Adrenal gland (tissue), 12 donors: ENCODE measurements around the gene GATAD2A. TPM values are rescaled to one million over a fixed set of nuclear protein-coding genes. Genes with fewer than 3 reads are reported as not detected.
A peak's percentile ranks its signal among the peaks of the same experiment; 100 is the strongest.
"Not testable (repeated sequence)": the region's sequence is repeated elsewhere in the genome, so short reads cannot be mapped to it uniquely, and the experiment has no call there.

Experiments
- DNase-seq, 7 donors: peaks; one replicate each; pipeline ENCODE4 v3.0.0-alpha.2; 2019 to 2020
- H3K27ac ChIP-seq, 5 donors: fragments of 200-600 bp; sonication (generic) in 4 of 5; 1 replicate in 3 of 5; 2 replicates in 2 of 5; pipeline versions ENCODE4 v1.5.1 to v1.8.0; 2016 to 2020; ENCODE audit warnings: mild to moderate bottlenecking in 1 of 5
- H3K27me3 ChIP-seq: fragments of 200-600 bp; 2 replicates; pipeline ENCODE4 v1.8.0; 2021
- H3K36me3 ChIP-seq, 2 donors: fragments of 200-600 bp; replicated peaks in 1 of 2; 1 replicate in 1 of 2; 2 replicates in 1 of 2; pipeline versions ENCODE4 v1.5.1 to v1.8.0; 2018 to 2022
- H3K4me1 ChIP-seq, 2 donors: fragments of 200-600 bp; replicated peaks in 1 of 2; 1 replicate in 1 of 2; 2 replicates in 1 of 2; pipeline versions ENCODE4 v1.5.1 to v1.8.0; 2018 to 2021
- H3K4me3 ChIP-seq, 4 donors: fragments of 200-600 bp; sonication (generic) in 3 of 4; one replicate each; pipeline ENCODE4 v1.5.1; 2016 to 2018
- H3K9me3 ChIP-seq, 3 donors: fragments of 200-600 bp; sonication (generic) in 1 of 3; replicated peaks in 1 of 3; 1 replicate in 2 of 3; 2 replicates in 1 of 3; pipeline versions ENCODE4 v1.5.1 to v1.8.0; 2016 to 2021
- CTCF ChIP-seq, 6 experiments: fragments of 450-650 bp in 4 of 6; fragments of 200-600 bp in 2 of 6; sonication (generic) in 1 of 6; IDR thresholded peaks; 1 replicate in 5 of 6; 2 replicates in 1 of 6; pipeline versions ENCODE4 v1.5.1 to v1.8.0; 2016 to 2021; ENCODE audit warnings: antibody characterized with exemption in 6 of 6, mild to moderate bottlenecking in 2 of 6, moderate library complexity in 1 of 6
- POLR2A ChIP-seq, 2 donors: fragments of 450-650 bp; IDR thresholded peaks; one replicate each; pipeline ENCODE4 v1.6.1; 2017; ENCODE audit warnings: antibody characterized with exemption in 2 of 2, mild to moderate bottlenecking in 2 of 2, moderate library complexity in 1 of 2
- WGBS, 4 donors: extraction: QIAGEN DNeasy Blood & Tissue Kit in 2 of 4; methylation state at CpG; one replicate each; pipeline versions ENCODE4 v1.1.5 to v1.1.7; 2013 to 2017; 5-methylcytosine and 5-hydroxymethylcytosine counted together
- intact Hi-C, 2 donors: fragments of 100-400 bp; cut with DNase I; formaldehyde crosslinking; loops; one replicate each; pipeline versions ENCODE4 v1.14.1 to v1.15.0; 2022 to 2023
- polyA plus RNA-seq, 3 donors: library from polyadenylated mRNA; stranded (reverse); fragments of 200-250 nt in 2 of 3; fragments of 350-450 nt in 1 of 3; fragmentation: Illumina TruSeq in 1 of 3; extraction: RNeasy Lipid Tissue Mini Kit (QIAGEN cat#74804) in 1 of 3; gene quantifications; one replicate each; pipeline ENCODE4 v1.2.3, GENCODE V29; 2013 to 2014
- total RNA-seq, 9 donors: library from RNA; depleted of rRNA in 4 of 9; stranded (reverse); fragments of >200 nt in 4 of 9; fragments of 120-200 nt in 1 of 9; fragmentation: NEBNext Ultra II Directional in 1 of 9; extraction: Animal tissue kit (Norgen Biotek cat#: 25700) in 1 of 9; gene quantifications; one replicate each; pipeline versions ENCODE4 v1.1.0 to v1.2.4, GENCODE V29; 2013 to 2023
- donor health status: healthy with polysubstance abuse.
- donor health status: Bipolar disorder and iron deficiency.
- donor health status: DM: yes; HTN: yes; CAD: no.
- donor health status: DM: no; HTN: no; CAD: no.
- donor health status: DM: no; HTN: no; CAD: no.
- donor health status: DM: yes; HTN: yes; CAD: no.

Gene GATAD2A
- total and polyA plus RNA-seq, 12 donors = 17.0 to 125 (median 61.9) TPM

- intact Hi-C loops = no loop called here
- DNase-seq = no peak
These were observed 65.1 kb downstream of the GATAD2A start for GRCh38 chr19:19470579-19470978.

GRCh38 chr19:19471682-19472081 is 66.2 kb downstream of the GATAD2A start:
- Histone ChIP-seq H3K4me1 (peaks cover 9 to 24% of the 10 kb centered on the region in 2 donors), H3K27ac (no peak overlapping the region), H3K36me3 (peaks cover 0 to 4% of the 10 kb centered on the region in 2 donors), H3K9me3 (peaks cover 0 to 18% (median 0%) of the 10 kb centered on the region in 3 donors), H3K27me3 (no peaks in the 10 kb centered on the region), H3K4me3 (no peak overlapping the region)
- WGBS, 4 donors = 82 to 93% (median 86%) methylated on average over 6 of the region's 6 CpGs
- intact Hi-C loops = no loop called here
- no peak for DNase-seq
- TF ChIP-seq CTCF (IDR thresholded peaks at IDR 0.05) (no peak), POLR2A (IDR thresholded peaks at IDR 0.05) (no peak)

More at GRCh38 chr19:19470579-19470978, 65.1 kb downstream of the GATAD2A start:
- peak overlapping the region in 1 of 5 donors; percentile 13 for H3K27ac ChIP-seq
- H3K27me3 ChIP-seq = no peaks in the 10 kb centered on the region
- H3K9me3 ChIP-seq = peaks cover 0 to 18% (median 0%) of the 10 kb centered on the region in 3 donors
- H3K4me1 ChIP-seq = peaks cover 9 to 18% of the 10 kb centered on the region in 2 donors
- no peak overlapping the region for H3K4me3 ChIP-seq
- 81 to 92% (median 90%) methylated on average over 3 of the region's 3 CpGs for WGBS, 4 donors
- TF ChIP-seq POLR2A (IDR thresholded peaks at IDR 0.05) (no peak), CTCF (IDR thresholded peaks at IDR 0.05) (no peak)
- peaks cover 0 to 12% of the 10 kb centered on the region in 2 donors for H3K36me3 ChIP-seq

GRCh38 chr19:19472106-19472505 is 66.6 kb downstream of the GATAD2A start:
- H3K36me3 ChIP-seq, DNase-seq, H3K27ac ChIP-seq, H3K4me3 ChIP-seq, H3K27me3 ChIP-seq, intact Hi-C loops: not testable (repeated sequence)
- Histone ChIP-seq H3K4me1 (peaks cover 9 to 24% of the 10 kb centered on the region in 2 donors), H3K9me3 (peaks cover 0 to 18% (median 0%) of the 10 kb centered on the region in 3 donors)
- WGBS, 4 donors = 75 to 89% (median 85%) methylated on average over 5 of the region's 5 CpGs

- H3K27ac ChIP-seq = peak overlapping the region in 3 of 5 donors; percentile 36 to 79 (median 56)
- no peaks in the 10 kb centered on the region for H3K9me3 ChIP-seq
- H3K4me1 ChIP-seq = peaks cover 9 to 24% of the 10 kb centered on the region in 2 donors
- TF ChIP-seq CTCF (IDR thresholded peaks at IDR 0.05) (no peak), POLR2A (IDR thresholded peaks at IDR 0.05) (peak in 1 of 2 donors; percentile 12)
- H3K4me3 ChIP-seq = no peak overlapping the region
- no peaks in the 10 kb centered on the region for H3K27me3 ChIP-seq
- 57 to 86% (median 69%) methylated on average over 4 to 21 of the region's 21 CpGs for WGBS, 4 donors
- no peaks in the 10 kb centered on the region for H3K36me3 ChIP-seq
- intact Hi-C loops = no loop called here
- DNase-seq = peak in 6 of 7 donors; percentile 58 to 82 (median 78)
These were observed 69.7 kb downstream of the GATAD2A start for GRCh38 chr19:19475015-19475765.
